Lung (tissue), 16 donors: ENCODE data around the gene OLFM2. TPM values are rescaled to one million over a fixed set of nuclear protein-coding genes. Genes with fewer than 3 reads are reported as not detected.
A peak's percentile ranks its signal among the peaks of the same experiment; 100 is the strongest.

Source experiments
- ATAC-seq: fragments of 200-7000 bp; cut with Tn5 transposase; one replicate; pipeline ENCODE4 v1.9.1; 2020; ENCODE audit warnings: moderate number of reproducible peaks; ENCODE audit not compliant: insufficient read depth, low FRiP score
- DNase-seq, 3 donors: peaks; one replicate each; pipeline ENCODE4 v3.0.0-alpha.2; 2013 to 2017
- H3K27ac ChIP-seq, 2 donors: one replicate each; pipeline ENCODE4 v1.5.1; 2013; ENCODE audit warnings: mild to moderate bottlenecking in 2 of 2, moderate library complexity in 2 of 2, control low read depth in 1 of 2, inconsistent platforms in 1 of 2, low read depth in 1 of 2, low read length in 1 of 2
- H3K27me3 ChIP-seq, 3 donors: one replicate each; pipeline ENCODE4 v1.5.1; 2013; ENCODE audit warnings: low read length in 2 of 3; ENCODE audit not compliant: control insufficient read depth in 3 of 3, insufficient read depth in 3 of 3
- H3K36me3 ChIP-seq, 4 donors: one replicate each; pipeline ENCODE4 v1.5.1; 2013; ENCODE audit warnings: low read length in 4 of 4, mild to moderate bottlenecking in 1 of 4, moderate library complexity in 1 of 4; ENCODE audit not compliant: control insufficient read depth in 4 of 4, insufficient read depth in 4 of 4
- H3K4me1 ChIP-seq, 5 donors: one replicate each; pipeline ENCODE4 v1.5.1; 2013; ENCODE audit warnings: low read length in 5 of 5, mild to moderate bottlenecking in 2 of 5, moderate library complexity in 1 of 5; ENCODE audit not compliant: control insufficient read depth in 5 of 5, insufficient read depth in 5 of 5
- H3K4me3 ChIP-seq: one replicate; pipeline ENCODE4 v1.5.1; 2013; ENCODE audit warnings: mild to moderate bottlenecking, control low read depth, moderate library complexity
- H3K9ac ChIP-seq, 2 donors: one replicate each; pipeline ENCODE4 v1.5.1; 2013; ENCODE audit warnings: low read length in 2 of 2, control low read depth in 1 of 2; ENCODE audit not compliant: insufficient read depth in 1 of 2
- H3K9me3 ChIP-seq, 4 donors: one replicate each; pipeline ENCODE4 v1.5.1; 2013; ENCODE audit warnings: low read length in 3 of 4, mild to moderate bottlenecking in 1 of 4, moderate library complexity in 1 of 4; ENCODE audit not compliant: control insufficient read depth in 4 of 4, insufficient read depth in 3 of 4
- CTCF ChIP-seq: IDR thresholded peaks from 2 replicates; pipeline ENCODE4 v1.5.1; 2012; ENCODE audit warnings: mild to moderate bottlenecking; ENCODE audit errors: control extremely low read depth, extremely low read depth
- WGBS, 2 donors: extraction: QIAGEN DNeasy Blood & Tissue Kit; methylation state at CpG; one replicate each; pipeline ENCODE4 v1.1.7; 2013; 5-methylcytosine and 5-hydroxymethylcytosine counted together
- long read RNA-seq, 5 donors: transcript quantifications; one replicate each; lab custom pipeline, GENCODE V29; 2026
- polyA plus RNA-seq, 2 donors: library from polyadenylated mRNA; stranded (reverse); fragments of 200-250 nt; gene quantifications; one replicate each; pipeline ENCODE4 v1.2.1, GENCODE V29; 2013
- total RNA-seq, 2 donors: library from RNA; depleted of rRNA in 1 of 2; stranded (reverse); fragments of >200 nt in 1 of 2; gene quantifications; one replicate each; pipeline ENCODE4 v1.2.1, GENCODE V29; 2014 to 2021
- donor health status: control.
- donor health status: control.
- donor health status: Bipolar disorder and iron deficiency.
- donor health status: healthy.
- donor health status: DM: yes; HTN: yes; CAD: no.

OLFM2 gene
- total RNA-seq (10 to 100 TPM in 1 of 2 donors, 1 to 10 TPM in 1; 5.8 to 11.9 TPM), polyA plus RNA-seq (10 to 100 TPM in 1 of 2 donors, 1 to 10 TPM in 1; 2.2 to 14.3 TPM)
- long read RNA-seq, donor 1, transcript OLFM2-201 (6 exons, 2,019 nt): major isoform, 13 of 13 reads
- long read RNA-seq, donor 1, partial matches to known transcripts: 0 of 13 reads
- long read RNA-seq, donor 1, other reads (novel, unspliced or antisense): 0 of 13 reads
- long read RNA-seq, donor 2, partial matches to known transcripts: 0 of 4 reads
- long read RNA-seq, donor 2, other reads (novel, unspliced or antisense): 0 of 4 reads
- long read RNA-seq, donor 3, transcript OLFM2-201 (6 exons, 2,019 nt): major isoform, 5 of 5 reads
- long read RNA-seq, donor 3, partial matches to known transcripts: 0 of 5 reads
- long read RNA-seq, donor 3, other reads (novel, unspliced or antisense): 0 of 5 reads
- long read RNA-seq, donor 4, partial matches to known transcripts: 0 of 2 reads
- long read RNA-seq, donor 4, other reads (novel, unspliced or antisense): 0 of 2 reads
- long read RNA-seq, donor 5, transcript OLFM2-201 (6 exons, 2,019 nt): major isoform, 21 of 21 reads
- long read RNA-seq, donor 5, partial matches to known transcripts: 0 of 21 reads
- long read RNA-seq, donor 5, other reads (novel, unspliced or antisense): 0 of 21 reads

GRCh38 chr19:9936326-9937000 is at the start of gene OLFM2:
Gene OLFM2, minus strand, starts transcription at chr19:9936515. Its CDS starts 149 bp downstream, at chr19:9936366.
- peaks cover 0 to 18% (median 13%) of the 10 kb centered on the region in 3 donors for H3K27me3 ChIP-seq
- no peak within 1 kb of the TSS for H3K27ac ChIP-seq

GRCh38 chr19:9981406-9982260 is 45.3 kb upstream of the OLFM2 start:
- H3K9ac ChIP-seq: no peak overlapping the region
- no peak for ATAC-seq
- 81 to 84% methylated on average over 8 of the region's 8 CpGs for WGBS, 2 donors

More at GRCh38 chr19:9936326-9937000, at the start of gene OLFM2:
- ATAC-seq (no peak), DNase-seq (peak; percentile 22 to 64 (median 55))
- WGBS, 2 donors: 1% methylated on average over 33 to 61 of the region's 62 CpGs
- Histone ChIP-seq H3K9ac (peak within 1 kb of the TSS; percentile 1 to 21), H3K4me1 (peaks cover 0 to 11% (median 2%) of the 10 kb centered on the region in 5 donors), H3K9me3 (peaks cover 0 to 5% (median 0%) of the 10 kb centered on the region in 4 donors), H3K4me3 (peak within 1 kb of the TSS; percentile 25), H3K36me3 (no peaks in the 10 kb centered on the region)
- no peak for TF ChIP-seq CTCF

More at GRCh38 chr19:9981406-9982260, 45.3 kb upstream of the OLFM2 start:
- peaks cover 0 to 4% (median 0%) of the 10 kb centered on the region in 3 donors for H3K27me3 ChIP-seq
- no peaks in the 10 kb centered on the region for H3K4me1 ChIP-seq
- TF ChIP-seq CTCF: no peak
- no peaks in the 10 kb centered on the region for H3K36me3 ChIP-seq
- no peak overlapping the region for H3K4me3 ChIP-seq
- H3K9me3 ChIP-seq: peaks cover 0 to 2% (median 0%) of the 10 kb centered on the region in 4 donors
- no peak for DNase-seq
- no peak overlapping the region for H3K27ac ChIP-seq
